BJ (cell line): Measurements from ENCODE around the gene LYRM7. TPM values are rescaled to one million over a fixed set of nuclear protein-coding genes. Genes with fewer than 3 reads are reported as not detected.

Experiments used
- CTCF ChIA-PET: fragments of 350-600 bp; formaldehyde crosslinking; extraction: SDS; loops from one replicate; lab custom pipeline; 2021; ENCODE audit warnings: antibody characterized with exemption, inconsistent platforms; lab: Yijun Ruan, JAX
- POLR2A ChIA-PET: fragments of 300-600 bp; sonication (Branson Sonifier 250); formaldehyde crosslinking; extraction: SDS; loops from one replicate; lab custom pipeline; 2021; ENCODE audit warnings: antibody characterized with exemption; lab: Charles Lee
- DNase-seq: peaks from one replicate; pipeline ENCODE4 v3.0.0-alpha.2; 2011; ENCODE audit warnings: low read depth
- H3K27me3 ChIP-seq: 2 replicates; pipeline ENCODE4 v1.6.0; 2011; ENCODE audit warnings: low read length; ENCODE audit not compliant: control insufficient read depth, insufficient read depth
- H3K36me3 ChIP-seq: 2 replicates; pipeline ENCODE4 v1.5.1; 2011; ENCODE audit warnings: low read length; ENCODE audit not compliant: control insufficient read depth, insufficient read depth
- H3K4me3 ChIP-seq: 2 replicates; pipeline ENCODE4 v1.5.1; 2011; ENCODE audit warnings: low read depth, mild to moderate bottlenecking, control low read depth, low read length
- polyA plus RNA-seq: library from polyadenylated mRNA; depleted of rRNA; stranded (reverse); fragments of >200 nt; gene quantifications from 2 replicates; pipeline ENCODE4 v1.2.3, GENCODE V29; 2011
- TF ChIP-seq, protein P1 (sequence below): IDR thresholded peaks from 2 replicates; pipeline ENCODE4 v1.5.1; 2011; ENCODE audit warnings: low read depth, mild to moderate bottlenecking, control low read depth, inconsistent platforms, low read length, moderate library complexity; ENCODE audit not compliant: insufficient read depth

LYRM7 gene
- polyA plus RNA-seq, 1 experiment, result 1.6 TPM

DNA sequence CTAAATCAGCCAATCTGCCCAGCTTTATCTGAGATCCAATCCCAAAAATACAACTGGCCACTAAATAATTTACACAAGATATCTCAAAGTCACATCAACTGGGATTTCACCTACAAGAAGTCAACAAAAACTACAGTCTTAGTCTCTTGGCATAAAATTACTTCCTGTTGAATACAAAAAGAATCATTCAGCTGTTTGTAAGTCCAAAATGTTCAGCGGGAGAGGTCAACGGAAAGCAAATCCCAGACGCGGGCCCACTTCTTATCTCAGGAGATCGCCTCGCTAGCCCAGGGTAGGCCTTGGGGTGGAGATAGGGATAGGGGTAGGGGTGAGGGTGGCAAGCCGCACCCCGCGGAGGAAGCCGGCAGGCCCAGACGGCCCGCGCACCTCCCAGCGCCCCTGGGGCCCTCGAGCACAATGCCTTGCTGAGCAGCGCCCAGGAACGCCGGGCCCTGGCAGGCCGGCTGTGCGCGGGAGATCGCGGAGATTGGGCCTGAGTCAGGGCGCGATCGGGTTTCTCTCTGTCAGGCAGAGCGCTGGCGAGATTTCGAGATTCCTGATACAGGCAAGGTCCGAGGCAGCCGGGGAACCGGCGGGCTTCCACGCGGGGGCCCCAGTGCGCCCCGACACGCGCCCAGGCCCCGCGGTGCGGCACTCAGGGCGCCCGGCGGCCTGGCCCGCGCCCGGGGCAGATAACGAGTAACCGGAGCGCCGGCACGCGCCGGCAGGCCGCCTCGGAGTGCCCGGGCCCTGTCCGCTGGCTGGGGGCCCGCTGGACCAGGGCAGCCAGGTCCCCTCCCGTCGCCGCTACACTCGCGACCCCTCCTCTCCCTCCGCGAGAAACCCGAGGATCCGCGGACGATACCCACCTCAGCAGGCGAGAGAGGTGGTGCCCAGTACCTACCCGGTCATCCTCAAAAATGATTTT is 6.3 kb upstream of the LYRM7 start:
- H3K27me3 ChIP-seq, result no peaks in the 10 kb centered on the region
- DNase-seq, result no peak
- peak overlapping the region; percentile 63 for H3K4me3 ChIP-seq
- ChIA-PET POLR2A (no interaction called here), CTCF (interaction anchor here (1.0 to 1.4 kb wide), 4 partner anchors 218 to 304 kb away, joined by 3 to 5 read pairs (median 3); no protein-coding TSS in a partner anchor)
- TF ChIP-seq, protein P1, sequence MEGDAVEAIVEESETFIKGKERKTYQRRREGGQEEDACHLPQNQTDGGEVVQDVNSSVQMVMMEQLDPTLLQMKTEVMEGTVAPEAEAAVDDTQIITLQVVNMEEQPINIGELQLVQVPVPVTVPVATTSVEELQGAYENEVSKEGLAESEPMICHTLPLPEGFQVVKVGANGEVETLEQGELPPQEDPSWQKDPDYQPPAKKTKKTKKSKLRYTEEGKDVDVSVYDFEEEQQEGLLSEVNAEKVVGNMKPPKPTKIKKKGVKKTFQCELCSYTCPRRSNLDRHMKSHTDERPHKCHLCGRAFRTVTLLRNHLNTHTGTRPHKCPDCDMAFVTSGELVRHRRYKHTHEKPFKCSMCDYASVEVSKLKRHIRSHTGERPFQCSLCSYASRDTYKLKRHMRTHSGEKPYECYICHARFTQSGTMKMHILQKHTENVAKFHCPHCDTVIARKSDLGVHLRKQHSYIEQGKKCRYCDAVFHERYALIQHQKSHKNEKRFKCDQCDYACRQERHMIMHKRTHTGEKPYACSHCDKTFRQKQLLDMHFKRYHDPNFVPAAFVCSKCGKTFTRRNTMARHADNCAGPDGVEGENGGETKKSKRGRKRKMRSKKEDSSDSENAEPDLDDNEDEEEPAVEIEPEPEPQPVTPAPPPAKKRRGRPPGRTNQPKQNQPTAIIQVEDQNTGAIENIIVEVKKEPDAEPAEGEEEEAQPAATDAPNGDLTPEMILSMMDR, result no peak
- no peaks in the 10 kb centered on the region; the same call in 1 of the 2 replicates for H3K36me3 ChIP-seq

DNA sequence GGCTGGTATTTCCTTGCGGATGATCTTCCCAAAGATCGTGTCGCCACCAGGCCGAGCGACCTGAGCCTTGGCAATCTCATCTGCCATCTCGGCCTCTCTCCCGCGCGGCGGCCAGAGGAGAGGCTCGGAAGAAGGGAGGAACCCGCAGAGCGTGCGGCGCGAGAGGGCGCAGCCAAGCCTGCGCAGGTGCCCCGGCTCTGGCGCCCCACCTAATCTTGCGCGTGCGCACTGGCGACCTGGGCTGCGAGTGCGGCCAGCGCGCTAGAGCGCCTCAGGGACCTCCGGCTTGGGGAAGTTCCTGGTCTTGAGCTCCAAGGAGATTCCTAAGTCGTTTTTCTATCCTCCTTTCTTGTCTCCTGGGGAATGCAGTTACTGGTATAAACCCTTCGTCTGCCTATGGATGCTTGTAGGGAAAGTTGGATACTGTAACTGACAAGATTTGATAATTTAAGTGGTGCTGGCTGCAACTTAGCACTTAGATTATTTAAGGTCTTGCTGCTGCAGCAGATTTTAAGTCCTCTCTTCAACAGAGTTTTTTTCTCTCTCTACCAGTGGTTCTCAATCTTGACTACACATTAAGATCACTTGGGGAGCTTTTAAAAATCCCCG is 5.5 kb upstream of the LYRM7 start, which contains the start of gene HINT1:
HINT1 (minus strand) TSS at position 138 of the 609 bp plus-strand sequence; CDS start at position 87, 51 bp downstream.
- H3K36me3 ChIP-seq, result no peaks in the 10 kb centered on the region; the same call in 1 of the 2 replicates
- H3K4me3 ChIP-seq, result peak within 1 kb of the TSS; percentile 63
- H3K27me3 ChIP-seq, result no peaks in the 10 kb centered on the region
- DNase-seq, result peak; percentile 45
- CTCF ChIA-PET, result interaction anchor here (0.7 to 1.0 kb wide), 2 partner anchors 250 to 303 kb away, joined by 3 read pairs; no protein-coding TSS in a partner anchor
- POLR2A ChIA-PET, result interaction anchor here (0.5 kb wide), 1 partner anchor 70 kb away, joined by 9 read pairs; no protein-coding TSS in a partner anchor
- TF ChIP-seq, protein P1, result peak; percentile 25; the same call in 1 of the 2 replicates

DNA sequence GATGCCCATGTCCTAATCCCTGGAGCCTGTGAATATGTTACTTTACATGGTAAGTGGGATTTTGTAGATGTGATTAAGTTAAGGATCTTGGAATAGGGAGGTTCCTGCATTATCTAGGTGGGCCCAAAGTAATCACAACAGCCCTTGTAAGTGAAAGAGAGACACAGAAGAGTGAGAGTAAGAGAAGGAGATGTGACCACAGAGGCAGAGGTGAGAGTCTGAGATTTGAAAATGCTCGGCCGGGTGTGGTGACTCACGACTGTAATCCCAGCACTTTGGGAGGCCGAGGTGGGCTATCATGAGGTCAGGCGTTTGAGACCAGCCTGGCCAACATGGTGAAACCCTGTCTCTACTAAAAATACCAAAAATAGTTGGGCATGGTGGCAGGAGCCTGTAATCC is 3.1 kb upstream of the LYRM7 start:
- no peak overlapping the region for H3K4me3 ChIP-seq
- POLR2A ChIA-PET, result no interaction called here
- no peak for DNase-seq
- CTCF ChIA-PET, result no interaction called here
- no peaks in the 10 kb centered on the region for H3K27me3 ChIP-seq
- H3K36me3 ChIP-seq, result no peaks in the 10 kb centered on the region; the same call in 1 of the 2 replicates
- TF ChIP-seq, protein P1, result no peak

DNA sequence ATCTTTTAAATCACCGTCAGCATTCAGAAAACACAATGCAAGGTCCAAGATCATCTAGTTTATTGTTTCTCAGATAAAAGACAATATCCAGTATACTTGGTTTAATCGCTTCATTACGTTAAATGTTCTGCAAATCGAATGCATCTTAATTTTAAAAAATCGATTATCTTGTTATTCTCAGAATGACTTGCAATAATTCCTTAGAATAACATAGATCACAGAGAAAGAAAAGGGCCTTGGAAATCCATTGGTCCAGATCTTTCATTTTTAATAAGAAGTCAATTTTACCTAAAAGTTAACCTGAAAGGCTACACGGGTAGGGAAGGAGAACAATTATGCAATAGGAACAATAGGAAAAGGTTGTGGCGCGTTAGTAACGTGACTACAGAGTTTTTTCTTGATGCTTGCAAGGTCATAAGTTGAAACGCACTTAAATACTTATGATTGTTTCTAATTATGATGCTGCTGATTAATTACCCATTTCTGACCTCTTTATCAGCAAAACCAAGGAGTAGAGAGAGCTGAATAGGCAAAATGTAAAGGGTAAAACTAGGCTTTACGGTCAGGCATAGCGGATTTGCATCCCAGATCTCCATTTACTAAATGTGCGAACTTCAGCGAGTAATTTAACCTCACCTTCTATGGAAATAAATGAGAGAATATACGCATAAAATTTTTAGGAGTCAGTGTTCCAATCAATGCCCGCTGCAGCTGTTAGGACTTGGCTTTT is 769 bp upstream of the LYRM7 start:
- Histone ChIP-seq H3K27me3 (no peaks in the 10 kb centered on the region), H3K4me3 (peak overlapping the region; percentile 49), H3K36me3 (no peaks in the 10 kb centered on the region)
- no peak for DNase-seq
- TF ChIP-seq, protein P1, result no peak
- ChIA-PET POLR2A (no interaction called here), CTCF (no interaction called here)
